GM19351 (cell line): ENCODE data around the gene LUC7L2.
"Not testable (repeated sequence)": the region's sequence is repeated elsewhere in the genome, so short reads cannot be mapped to it uniquely, and the experiment has no call there.

Experiments
- ATAC-seq: cut with Tn5 transposase; IDR thresholded peaks from one replicate; pipeline ENCODE4 v1.9.1; 2021; ENCODE audit warnings: mild to moderate bottlenecking, moderate library complexity; ENCODE audit not compliant: unreplicated experiment

LUC7L2 gene

GRCh38 chr7:139393621-139394211 is 34.0 kb downstream of the LUC7L2 start:
- no peak for ATAC-seq

GRCh38 chr7:139394540-139394939 is 34.8 kb downstream of the LUC7L2 start:
- ATAC-seq = no peak

- no peak for ATAC-seq
Measured at GRCh38 chr7:139396323-139396951, 36.7 kb downstream of the LUC7L2 start.

- ATAC-seq = no peak
Measured at GRCh38 chr7:139397192-139397591, 37.5 kb downstream of the LUC7L2 start.

- ATAC-seq = no peak
Measured at GRCh38 chr7:139403601-139404000, 43.9 kb downstream of the LUC7L2 start.

GRCh38 chr7:139407555-139407954 is 47.9 kb downstream of the LUC7L2 start:
- ATAC-seq = no peak

- ATAC-seq = not testable (repeated sequence)
Measured at GRCh38 chr7:139414743-139415402, 55.2 kb downstream of the LUC7L2 start.

GRCh38 chr7:139416405-139416804 is 56.7 kb downstream of the LUC7L2 start:
- no peak for ATAC-seq

- ATAC-seq = no peak
Measured at GRCh38 chr7:139417478-139417877, 57.8 kb downstream of the LUC7L2 start.

- no peak for ATAC-seq
Measured at GRCh38 chr7:139421123-139421522, 61.4 kb downstream of the LUC7L2 start.

GRCh38 chr7:139422126-139422525 is 62.4 kb downstream of the LUC7L2 start:
- no peak for ATAC-seq

- no peak for ATAC-seq
Measured at GRCh38 chr7:139423091-139423490, 63.4 kb downstream of the LUC7L2 start.

GRCh38 chr7:139424004-139424403 is 64.3 kb downstream of the LUC7L2 start:
- no peak for ATAC-seq

- not testable (repeated sequence) for ATAC-seq
Measured at GRCh38 chr7:139425701-139426100, 66.0 kb downstream of the LUC7L2 start.

- ATAC-seq = no peak
Measured at GRCh38 chr7:139426258-139427028, 66.7 kb downstream of the LUC7L2 start.

GRCh38 chr7:139427029-139427420 is 67.3 kb downstream of the LUC7L2 start:
- no peak for ATAC-seq

- no peak for ATAC-seq
Measured at GRCh38 chr7:139427788-139428187, 68.1 kb downstream of the LUC7L2 start.

- ATAC-seq = not testable (repeated sequence)
Measured at GRCh38 chr7:139429735-139430134, 70.0 kb downstream of the LUC7L2 start.

GRCh38 chr7:139430443-139430842 is 70.7 kb downstream of the LUC7L2 start:
- ATAC-seq = no peak

GRCh38 chr7:139431010-139431409 is 71.3 kb downstream of the LUC7L2 start:
- ATAC-seq = no peak

GRCh38 chr7:139431459-139431858 is 71.8 kb downstream of the LUC7L2 start:
- no peak for ATAC-seq

GRCh38 chr7:139436806-139437205 is 77.1 kb downstream of the LUC7L2 start:
- no peak for ATAC-seq
